OCI-LY7 (cell line): ENCODE data around the gene ZNF506. TPM values are rescaled to one million over a fixed set of nuclear protein-coding genes. Genes with fewer than 3 reads are reported as not detected.
"Not testable (repeated sequence)": the region's sequence is repeated elsewhere in the genome, so short reads cannot be mapped to it uniquely, and the experiment has no call there.

ENCODE experiments used
- BruUV-seq: library from RNA; stranded (reverse); fragments of 400-500 nt; replicated peaks from 2 replicates; lab custom pipeline; 2021; lab: Mats Ljungman, UMichigan
- CTCF ChIA-PET: fragments of 300-600 bp; sonication (Branson Sonifier 250); formaldehyde crosslinking; loops from one replicate; lab custom pipeline; 2022; ENCODE audit warnings: antibody characterized with exemption; ENCODE audit not compliant: unreplicated experiment; lab: Charles Lee
- POLR2A ChIA-PET: fragments of 300-600 bp; sonication (Branson Sonifier 250); formaldehyde crosslinking; loops from one replicate; lab custom pipeline; 2022; ENCODE audit warnings: antibody characterized with exemption; lab: Charles Lee
- DNase-seq: peaks from one replicate; pipeline ENCODE4 v3.0.0-alpha.2; 2015; ENCODE audit warnings: low spot score
- H2AFZ ChIP-seq: fragments of 200-600 bp; sonication (generic), shearing (Covaris generic); 2 replicates; pipeline ENCODE4 v1.6.1; 2014; ENCODE audit warnings: mild to moderate bottlenecking, antibody characterized with exemption, low read length, moderate library complexity
- H3K27ac ChIP-seq: fragments of 200-600 bp; sonication (generic); 2 replicates; pipeline ENCODE4 v1.5.1; 2014; ENCODE audit warnings: mixed run types, low read depth, mild to moderate bottlenecking, moderate library complexity, low read length, inconsistent platforms; ENCODE audit not compliant: poor library complexity, severe bottlenecking
- H3K36me3 ChIP-seq: fragments of 200-600 bp; sonication (generic); 2 replicates; pipeline ENCODE4 v1.6.1; 2014; ENCODE audit warnings: mild to moderate bottlenecking, antibody characterized with exemption, low read length, moderate library complexity, mixed read lengths; ENCODE audit not compliant: insufficient read depth
- H3K4me1 ChIP-seq: fragments of 200-600 bp; sonication (generic); 2 replicates; pipeline ENCODE4 v1.5.1; 2014; ENCODE audit warnings: mild to moderate bottlenecking, low read length; ENCODE audit not compliant: insufficient read depth, poor library complexity, severe bottlenecking
- H3K4me2 ChIP-seq: fragments of 200-600 bp; sonication (generic); 2 replicates; pipeline ENCODE4 v1.6.1; 2014; ENCODE audit warnings: mild to moderate bottlenecking, low read length
- H3K4me3 ChIP-seq: fragments of 200-600 bp; sonication (generic); 2 replicates; pipeline ENCODE4 v1.5.1; 2014; ENCODE audit warnings: mild to moderate bottlenecking, low read depth, low read length; ENCODE audit not compliant: poor library complexity, severe bottlenecking
- H3K79me2 ChIP-seq: fragments of 200-600 bp; sonication (generic); 2 replicates; pipeline ENCODE4 v1.6.1; 2016; ENCODE audit warnings: low read depth, mild to moderate bottlenecking, low read length, moderate library complexity, mixed read lengths; ENCODE audit not compliant: insufficient read depth
- H3K9me2 ChIP-seq: fragments of 200-600 bp; sonication (generic); 2 replicates; pipeline ENCODE4 v1.6.1; 2016; ENCODE audit warnings: mild to moderate bottlenecking, low read length, mixed read lengths; ENCODE audit not compliant: insufficient read depth
- H3K9me3 ChIP-seq: fragments of 200-600 bp; sonication (generic); 2 replicates; pipeline ENCODE4 v1.6.1; 2014; ENCODE audit warnings: mild to moderate bottlenecking, mixed run types, low read length, mixed read lengths
- H4K20me1 ChIP-seq: fragments of 200-600 bp; sonication (generic); 2 replicates; pipeline ENCODE4 v1.6.1; 2014; ENCODE audit warnings: mild to moderate bottlenecking, antibody characterized with exemption, low read length, moderate library complexity, mixed read lengths; ENCODE audit not compliant: insufficient read depth
- CTCF ChIP-seq: fragments of 200-600 bp; sonication (generic); conservative IDR thresholded peaks from 2 replicates; pipeline ENCODE4 v1.5.1; 2014; ENCODE audit warnings: mild to moderate bottlenecking, antibody characterized with exemption, low read length, moderate library complexity, mixed read lengths
- EZH2phosphoT487 ChIP-seq: fragments of 200-600 bp; sonication (generic); IDR thresholded peaks from 2 replicates; pipeline ENCODE4 v1.6.1; 2018; ENCODE audit warnings: low read depth, borderline replicate concordance, mild to moderate bottlenecking, mixed run types, antibody characterized with exemption, low read length, moderate library complexity, mixed read lengths
- intact Hi-C: fragments of 100-400 bp; cut with micrococcal nuclease; formaldehyde crosslinking; loops from one replicate; pipeline ENCODE4 v1.10.0; 2022; ENCODE audit not compliant: unreplicated experiment
- total RNA-seq, 2 experiments: library from RNA; depleted of rRNA in 1 of 2; stranded (reverse); fragments of >200 nt in 1 of 2; shearing (Covaris generic) in 1 of 2; gene quantifications; 2 replicates each; pipeline ENCODE4 v1.2.3, GENCODE V29; 2014 to 2022

Gene ZNF506
- total RNA-seq, 2 experiments from 2014 or later, result 29.7 to 36.4 TPM

GRCh38 chr19:19775891-19776205, 45.7 kb downstream of the ZNF506 start:
- no peaks in the 10 kb centered on the region for H4K20me1 ChIP-seq
- H2AFZ ChIP-seq, result peak overlapping the region; percentile 66
- no TSS peak for BruUV-seq
- H3K4me1 ChIP-seq, result peaks cover 23% of the 10 kb centered on the region
- no peak overlapping the region for H3K27ac ChIP-seq
- DNase-seq, result no peak
- H3K36me3 ChIP-seq, result peaks cover 33% of the 10 kb centered on the region
- no peaks in the 10 kb centered on the region for H3K9me2 ChIP-seq
- intact Hi-C loops, result loop anchor here (1.0 to 10.0 kb wide), 2 partner anchors 113 to 179 kb away; partner anchors contain the start of gene ATP13A1
- peaks cover under 1% of the 10 kb centered on the region; the same call in 1 of the 2 replicates for H3K9me3 ChIP-seq
- peak overlapping the region; percentile 76 for H3K4me2 ChIP-seq
- CTCF ChIA-PET, result interaction anchor here (1.1 kb wide), 1 partner anchor 107 kb away, joined by 3 read pairs; the partner anchor contains the start of gene ZNF101
- H3K4me3 ChIP-seq, result peak overlapping the region; percentile 78
- peaks cover 11% of the 10 kb centered on the region; the same call in 1 of the 2 replicates for H3K79me2 ChIP-seq
- POLR2A ChIA-PET, result interaction anchor here (0.6 to 1.8 kb wide), 14 partner anchors 8 to 127 kb away, joined by 3 to 10 read pairs (median 4); partner anchors contain the start of genes ZNF253, ZNF506 and ZNF93
- no peak for TF ChIP-seq EZH2phosphoT487
- no peak for TF ChIP-seq CTCF

- Histone ChIP-seq H2AFZ (no peak overlapping the region), H3K36me3 (peaks cover 19% of the 10 kb centered on the region), H3K4me1 (peaks cover 23% of the 10 kb centered on the region), H3K9me2 (no peaks in the 10 kb centered on the region), H3K4me2 (no peak overlapping the region), H4K20me1 (no peaks in the 10 kb centered on the region), H3K27ac (no peak overlapping the region), H3K9me3 (no peaks in the 10 kb centered on the region), H3K79me2 (peaks cover 8% of the 10 kb centered on the region; the same call in 1 of the 2 replicates), H3K4me3 (no peak overlapping the region)
- peak; percentile 31 for DNase-seq
- ChIA-PET POLR2A (interaction anchor here (1.6 kb wide), 1 partner anchor 19 kb away, joined by 5 read pairs; no protein-coding TSS in a partner anchor), CTCF (no interaction called here)
- no peak for TF ChIP-seq EZH2phosphoT487
- no peak for TF ChIP-seq CTCF
- no TSS peak for BruUV-seq
- intact Hi-C loops, result loop anchor here (10.0 kb wide), 1 partner anchor 180 kb away; no protein-coding TSS in a partner anchor
These were observed 47.1 kb downstream of the ZNF506 start for GRCh38 chr19:19774354-19775033.

GRCh38 chr19:19771963-19772362, 49.6 kb downstream of the ZNF506 start:
- H3K36me3 ChIP-seq, H3K4me3 ChIP-seq, DNase-seq, BruUV-seq, H3K9me3 ChIP-seq, H2AFZ ChIP-seq, H4K20me1 ChIP-seq, H3K4me2 ChIP-seq, H3K27ac ChIP-seq, CTCF ChIA-PET, H3K79me2 ChIP-seq, H3K9me2 ChIP-seq: not testable (repeated sequence)
- intact Hi-C loops, result loop anchor here (10.0 kb wide), 1 partner anchor 183 kb away; no protein-coding TSS in a partner anchor
- POLR2A ChIA-PET, result interaction anchor here (0.7 kb wide), 1 partner anchor 1510 kb away, joined by 6 read pairs; no protein-coding TSS in a partner anchor
- peaks cover 16% of the 10 kb centered on the region for H3K4me1 ChIP-seq

GRCh38 chr19:19769971-19770370, 51.6 kb downstream of the ZNF506 start:
- H2AFZ ChIP-seq, CTCF ChIA-PET, H3K36me3 ChIP-seq, H4K20me1 ChIP-seq, BruUV-seq, H3K27ac ChIP-seq, H3K9me3 ChIP-seq, H3K4me2 ChIP-seq, H3K4me3 ChIP-seq, H3K4me1 ChIP-seq, H3K9me2 ChIP-seq, H3K79me2 ChIP-seq, POLR2A ChIA-PET, DNase-seq: not testable (repeated sequence)
- intact Hi-C loops, result loop anchor here (10.0 kb wide), 1 partner anchor 185 kb away; no protein-coding TSS in a partner anchor
